H9 (cell line): Measurements from ENCODE around the gene RAB22A. TPM values are rescaled to one million over a fixed set of nuclear protein-coding genes. Genes with fewer than 3 reads are reported as not detected.

ENCODE experiments used
- DNase-seq: peaks from one replicate; pipeline ENCODE4 v3.0.0-alpha.2; 2017
- H2AFZ ChIP-seq: one replicate; pipeline ENCODE4 v1.6.1; 2013; ENCODE audit warnings: mild to moderate bottlenecking, low read length, control low read depth, moderate library complexity
- H2AK5ac ChIP-seq: 2 replicates; pipeline ENCODE4 v1.6.1; 2013; ENCODE audit warnings: low read length, control low read depth, mixed read lengths; ENCODE audit not compliant: insufficient read length
- H2BK120ac ChIP-seq: one replicate; pipeline ENCODE4 v1.6.1; 2013; ENCODE audit warnings: low read depth, mild to moderate bottlenecking, low read length, control low read depth, inconsistent platforms; ENCODE audit not compliant: poor library complexity, severe bottlenecking
- H2BK12ac ChIP-seq: 2 replicates; pipeline ENCODE4 v1.6.1; 2013; ENCODE audit warnings: low read length, control low read depth, mixed read lengths, low read depth; ENCODE audit not compliant: insufficient read length
- H2BK15ac ChIP-seq: 2 replicates; pipeline ENCODE4 v1.6.1; 2013; ENCODE audit warnings: low read depth, low read length, control low read depth
- H2BK20ac ChIP-seq: one replicate; pipeline ENCODE4 v1.6.1; 2013; ENCODE audit warnings: low read depth, mild to moderate bottlenecking, low read length, control low read depth, inconsistent platforms; ENCODE audit not compliant: poor library complexity, severe bottlenecking
- H2BK5ac ChIP-seq: 2 replicates; pipeline ENCODE4 v1.6.1; 2013; ENCODE audit warnings: low read length, control low read depth, mixed read lengths; ENCODE audit not compliant: insufficient read length
- H3K14ac ChIP-seq: 2 replicates; pipeline ENCODE4 v1.6.1; 2013; ENCODE audit warnings: low read length, control low read depth; ENCODE audit not compliant: insufficient read depth
- H3K18ac ChIP-seq: 2 replicates; pipeline ENCODE4 v1.6.1; 2013; ENCODE audit warnings: low read depth, mild to moderate bottlenecking, mixed read lengths, low read length, control low read depth; ENCODE audit not compliant: insufficient read length
- H3K23ac ChIP-seq: 2 replicates; pipeline ENCODE4 v1.6.1; 2013; ENCODE audit warnings: low read length, control low read depth, mixed read lengths, low read depth; ENCODE audit not compliant: insufficient read length
- H3K23me2 ChIP-seq: 2 replicates; pipeline ENCODE4 v1.6.1; 2013; ENCODE audit warnings: low read depth, mild to moderate bottlenecking, mixed read lengths, low read length, control low read depth; ENCODE audit not compliant: insufficient read length, poor library complexity, severe bottlenecking
- H3K27ac ChIP-seq: 2 replicates; pipeline ENCODE4 v1.5.1; 2013; ENCODE audit warnings: low read length, control low read depth, mixed read lengths, low read depth; ENCODE audit not compliant: insufficient read length
- H3K27me3 ChIP-seq: 2 replicates; pipeline ENCODE4 v1.6.1; 2013; ENCODE audit warnings: low read length, control low read depth, inconsistent platforms; ENCODE audit not compliant: insufficient read depth
- H3K4ac ChIP-seq: 2 replicates; pipeline ENCODE4 v1.6.1; 2013; ENCODE audit warnings: low read depth, mild to moderate bottlenecking, control low read depth, inconsistent platforms, low read length, moderate library complexity
- H3K4me1 ChIP-seq: 2 replicates; pipeline ENCODE4 v1.6.1; 2013; ENCODE audit warnings: low read length, control low read depth, inconsistent platforms; ENCODE audit not compliant: insufficient read depth
- H3K4me2 ChIP-seq: 2 replicates; pipeline ENCODE4 v1.6.1; 2013; ENCODE audit warnings: low read length, control low read depth, mixed read lengths; ENCODE audit not compliant: insufficient read length, insufficient read depth
- H3K56ac ChIP-seq: 2 replicates; pipeline ENCODE4 v1.6.1; 2013; ENCODE audit warnings: low read depth, mild to moderate bottlenecking, mixed read lengths, low read length, control low read depth; ENCODE audit not compliant: insufficient read length
- H3K79me1 ChIP-seq: 2 replicates; pipeline ENCODE4 v1.6.1; 2013; ENCODE audit warnings: low read depth, mild to moderate bottlenecking, moderate library complexity, low read length, control low read depth, inconsistent platforms; ENCODE audit not compliant: insufficient read depth, poor library complexity, severe bottlenecking
- H3K79me2 ChIP-seq: 2 replicates; pipeline ENCODE4 v1.6.1; 2013; ENCODE audit warnings: low read length, control low read depth, inconsistent platforms; ENCODE audit not compliant: insufficient read depth
- H3K9ac ChIP-seq: 2 replicates; pipeline ENCODE4 v1.6.1; 2013; ENCODE audit warnings: low read length, control low read depth, mixed read lengths; ENCODE audit not compliant: insufficient read length; ENCODE audit errors: extremely low read depth
- H3K9me3 ChIP-seq: one replicate; pipeline ENCODE4 v1.6.1; 2013; ENCODE audit warnings: low read depth, low read length, inconsistent platforms; ENCODE audit not compliant: control insufficient read depth
- H3T11ph ChIP-seq: one replicate; pipeline ENCODE4 v1.6.1; 2013; ENCODE audit warnings: mild to moderate bottlenecking, low read length, control low read depth, inconsistent platforms
- H4K20me1 ChIP-seq: one replicate; pipeline ENCODE4 v1.6.1; 2013; ENCODE audit not compliant: control insufficient read depth, insufficient read length, insufficient read depth
- H4K5ac ChIP-seq: 2 replicates; pipeline ENCODE4 v1.6.1; 2013; ENCODE audit warnings: low read depth, mild to moderate bottlenecking, mixed read lengths, low read length, control low read depth; ENCODE audit not compliant: insufficient read length
- H4K8ac ChIP-seq: replicated peaks from 2 replicates; pipeline ENCODE4 v1.6.1; 2013; ENCODE audit warnings: low read length, control low read depth, mixed read lengths, low read depth; ENCODE audit not compliant: insufficient read length
- H4K91ac ChIP-seq: 2 replicates; pipeline ENCODE4 v1.6.1; 2013; ENCODE audit warnings: low read depth, mild to moderate bottlenecking, moderate library complexity, mixed read lengths, low read length, control low read depth; ENCODE audit not compliant: insufficient read length
- H3K27ac Mint-ChIP-seq, 3 experiments: 2 replicates in 2 of 3; 3 replicates in 1 of 3; pipeline ENCODE4 v1.8.0; 2020 to 2021; ENCODE audit warnings: mixed read lengths in 3 of 3, mild to moderate bottlenecking in 1 of 3, moderate library complexity in 1 of 3
- H3K27me3 Mint-ChIP-seq: 2 replicates; pipeline ENCODE4 v1.8.0; 2021; ENCODE audit warnings: low read depth, mild to moderate bottlenecking, moderate library complexity, mixed read lengths
- H3K36me3 Mint-ChIP-seq, 3 experiments: 2 replicates in 2 of 3; 3 replicates in 1 of 3; pipeline ENCODE4 v1.8.0; 2020 to 2021; ENCODE audit warnings: low read depth in 3 of 3, mixed read lengths in 3 of 3; ENCODE audit not compliant: insufficient read depth in 1 of 3
- H3K4me1 Mint-ChIP-seq, 2 experiments: 2 replicates each; pipeline ENCODE4 v1.8.0; 2020; ENCODE audit warnings: mixed read lengths in 2 of 2
- H3K4me3 Mint-ChIP-seq, 2 experiments: 2 replicates in 1 of 2; 3 replicates in 1 of 2; pipeline ENCODE4 v1.8.0; 2020 to 2021; ENCODE audit warnings: mild to moderate bottlenecking in 2 of 2, mixed read lengths in 2 of 2, moderate library complexity in 1 of 2
- H3K9me3 Mint-ChIP-seq, 2 experiments: 2 replicates in 1 of 2; 3 replicates in 1 of 2; pipeline ENCODE4 v1.8.0; 2020; ENCODE audit warnings: mild to moderate bottlenecking in 2 of 2, mixed read lengths in 2 of 2, moderate library complexity in 1 of 2
- CTCF ChIP-seq: fragments of 200-600 bp; sonication (generic); conservative IDR thresholded peaks from 3 replicates; pipeline ENCODE4 v1.8.0; 2021; ENCODE audit warnings: antibody characterized with exemption, mild to moderate bottlenecking
- total RNA-seq: library from RNA; stranded (reverse); gene quantifications from 2 replicates; pipeline ENCODE4 v1.2.1, GENCODE V29; 2021

RAB22A gene
- total RNA-seq, 1 experiment from 2014 or later, result 6.3 TPM

- no peak overlapping the region for H3K4me2 ChIP-seq
- no peak overlapping the region for H3T11ph ChIP-seq
- no peak overlapping the region for H3K9ac ChIP-seq
- no peak overlapping the region for H2AK5ac ChIP-seq
- no peak overlapping the region for H2AFZ ChIP-seq
- no peaks in the 10 kb centered on the region for H4K20me1 ChIP-seq
- no peak overlapping the region for H2BK15ac ChIP-seq
- no peaks in the 10 kb centered on the region for H3K9me3 Mint-ChIP-seq
- no peak for DNase-seq
- peaks cover 5% of the 10 kb centered on the region for H3K79me1 ChIP-seq
- H3K9me3 ChIP-seq, result no peaks in the 10 kb centered on the region
- no peak overlapping the region for H3K4ac ChIP-seq
- H4K8ac ChIP-seq, result no peak overlapping the region
- no peak overlapping the region for H3K18ac ChIP-seq
- H3K36me3 Mint-ChIP-seq, result 0 out of 7 replicates have a peak, but pooled peaks cover 0 to 1% (median 0%) of the 10 kb centered on the region in 3 experiments
- peaks cover 14 to 15% of the 10 kb centered on the region in 2 experiments for H3K4me1 Mint-ChIP-seq
- H3K14ac ChIP-seq, result no peak overlapping the region
- no peak overlapping the region for H3K56ac ChIP-seq
- no peaks in the 10 kb centered on the region for H3K27me3 Mint-ChIP-seq
- no peak overlapping the region for H2BK5ac ChIP-seq
- peak overlapping the region in 1 of 3 experiments; percentile 2; a peak in 2 of 7 replicates for H3K27ac Mint-ChIP-seq
- no peak overlapping the region for H3K4me3 Mint-ChIP-seq
- no peaks in the 10 kb centered on the region for H3K23me2 ChIP-seq
- no peak overlapping the region for H3K27ac ChIP-seq
- H3K4me1 ChIP-seq, result no peaks in the 10 kb centered on the region; the same call in 1 of the 2 replicates
- H4K91ac ChIP-seq, result no peak overlapping the region
- peaks cover 3% of the 10 kb centered on the region; the same call in 1 of the 2 replicates for H3K79me2 ChIP-seq
- H4K5ac ChIP-seq, result no peak overlapping the region
- no peak overlapping the region for H2BK20ac ChIP-seq
- H2BK120ac ChIP-seq, result no peak overlapping the region
- H3K23ac ChIP-seq, result no peak overlapping the region
- TF ChIP-seq CTCF, result no peak
- H2BK12ac ChIP-seq, result no peak overlapping the region
- H3K27me3 ChIP-seq, result no peaks in the 10 kb centered on the region
Measured at GRCh38 chr20:58329711-58330110, 20.2 kb downstream of the RAB22A start.
